Peyer's patch (tissue), 4 donors: Measurements from ENCODE around the gene KRT32.

ENCODE experiments used
- POLR2A ChIP-seq, 2 donors: fragments of 450-650 bp; IDR thresholded peaks; one replicate each; pipeline ENCODE4 v1.5.1; 2017; ENCODE audit warnings: antibody characterized with exemption in 2 of 2, mild to moderate bottlenecking in 2 of 2, moderate library complexity in 2 of 2
- TF ChIP-seq, protein P1 (sequence below), 6 experiments: fragments of 450-650 bp in 4 of 6; fragments of 200-600 bp in 2 of 6; sonication (generic) in 1 of 6; IDR thresholded peaks; one replicate each; pipeline ENCODE4 v1.5.1; 2017 to 2019; ENCODE audit warnings: antibody characterized with exemption in 6 of 6, mild to moderate bottlenecking in 3 of 6, moderate library complexity in 1 of 6

DNA sequence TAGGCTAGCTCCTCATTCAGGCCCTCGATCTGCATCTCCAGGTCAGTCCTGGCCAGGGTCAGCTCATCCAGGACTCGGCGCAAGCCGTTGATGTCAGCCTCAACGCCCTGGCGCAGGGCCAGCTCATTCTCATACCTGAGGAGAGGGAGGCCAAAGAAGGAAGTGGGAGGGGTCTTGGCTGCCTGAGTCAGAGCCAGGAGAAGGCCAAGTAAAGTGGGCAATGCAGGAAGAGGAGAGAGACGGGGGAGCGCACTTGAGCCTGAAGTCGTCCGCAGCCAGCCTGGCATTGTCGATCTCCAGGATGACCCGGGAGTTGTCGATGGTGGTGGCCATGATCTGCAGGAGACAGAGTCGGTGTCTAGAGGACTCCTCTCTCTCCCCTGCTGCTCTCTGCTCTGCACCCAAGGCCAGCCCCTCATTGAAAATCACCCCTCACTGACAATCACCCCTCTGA is 49.7 kb upstream of the KRT32 start:
- TF ChIP-seq, protein P1, sequence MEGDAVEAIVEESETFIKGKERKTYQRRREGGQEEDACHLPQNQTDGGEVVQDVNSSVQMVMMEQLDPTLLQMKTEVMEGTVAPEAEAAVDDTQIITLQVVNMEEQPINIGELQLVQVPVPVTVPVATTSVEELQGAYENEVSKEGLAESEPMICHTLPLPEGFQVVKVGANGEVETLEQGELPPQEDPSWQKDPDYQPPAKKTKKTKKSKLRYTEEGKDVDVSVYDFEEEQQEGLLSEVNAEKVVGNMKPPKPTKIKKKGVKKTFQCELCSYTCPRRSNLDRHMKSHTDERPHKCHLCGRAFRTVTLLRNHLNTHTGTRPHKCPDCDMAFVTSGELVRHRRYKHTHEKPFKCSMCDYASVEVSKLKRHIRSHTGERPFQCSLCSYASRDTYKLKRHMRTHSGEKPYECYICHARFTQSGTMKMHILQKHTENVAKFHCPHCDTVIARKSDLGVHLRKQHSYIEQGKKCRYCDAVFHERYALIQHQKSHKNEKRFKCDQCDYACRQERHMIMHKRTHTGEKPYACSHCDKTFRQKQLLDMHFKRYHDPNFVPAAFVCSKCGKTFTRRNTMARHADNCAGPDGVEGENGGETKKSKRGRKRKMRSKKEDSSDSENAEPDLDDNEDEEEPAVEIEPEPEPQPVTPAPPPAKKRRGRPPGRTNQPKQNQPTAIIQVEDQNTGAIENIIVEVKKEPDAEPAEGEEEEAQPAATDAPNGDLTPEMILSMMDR (IDR thresholded peaks at IDR 0.05), result no peak
- no peak for TF ChIP-seq POLR2A (IDR thresholded peaks at IDR 0.05)
